Measurements from ENCODE around the gene CD151.

Gene CD151

DNA sequence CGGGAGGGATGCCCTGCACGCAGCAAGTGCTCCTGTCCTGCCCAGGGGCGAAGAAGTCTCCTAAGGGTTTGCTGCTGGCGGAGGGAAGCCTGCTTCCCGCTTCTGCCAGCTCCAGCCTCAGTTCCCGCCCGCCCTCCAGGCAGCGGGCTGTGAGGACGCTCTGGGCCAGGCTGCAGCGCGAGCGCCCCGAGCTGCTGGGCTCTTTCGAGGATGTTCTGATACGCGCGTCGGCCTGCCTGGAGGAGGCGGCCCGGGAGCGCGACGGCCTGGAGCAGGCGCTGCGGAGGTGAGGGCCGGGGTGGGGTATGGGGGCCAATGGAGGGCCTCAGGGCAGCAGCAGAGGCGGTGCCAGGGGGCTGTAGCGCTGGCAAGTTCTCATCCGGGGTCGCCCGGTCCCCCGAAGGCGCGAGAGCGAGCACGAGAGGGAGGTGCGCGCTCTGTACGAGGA lies 2.9 kb upstream of the CD151 start:
- no peak for DNase-seq

DNA sequence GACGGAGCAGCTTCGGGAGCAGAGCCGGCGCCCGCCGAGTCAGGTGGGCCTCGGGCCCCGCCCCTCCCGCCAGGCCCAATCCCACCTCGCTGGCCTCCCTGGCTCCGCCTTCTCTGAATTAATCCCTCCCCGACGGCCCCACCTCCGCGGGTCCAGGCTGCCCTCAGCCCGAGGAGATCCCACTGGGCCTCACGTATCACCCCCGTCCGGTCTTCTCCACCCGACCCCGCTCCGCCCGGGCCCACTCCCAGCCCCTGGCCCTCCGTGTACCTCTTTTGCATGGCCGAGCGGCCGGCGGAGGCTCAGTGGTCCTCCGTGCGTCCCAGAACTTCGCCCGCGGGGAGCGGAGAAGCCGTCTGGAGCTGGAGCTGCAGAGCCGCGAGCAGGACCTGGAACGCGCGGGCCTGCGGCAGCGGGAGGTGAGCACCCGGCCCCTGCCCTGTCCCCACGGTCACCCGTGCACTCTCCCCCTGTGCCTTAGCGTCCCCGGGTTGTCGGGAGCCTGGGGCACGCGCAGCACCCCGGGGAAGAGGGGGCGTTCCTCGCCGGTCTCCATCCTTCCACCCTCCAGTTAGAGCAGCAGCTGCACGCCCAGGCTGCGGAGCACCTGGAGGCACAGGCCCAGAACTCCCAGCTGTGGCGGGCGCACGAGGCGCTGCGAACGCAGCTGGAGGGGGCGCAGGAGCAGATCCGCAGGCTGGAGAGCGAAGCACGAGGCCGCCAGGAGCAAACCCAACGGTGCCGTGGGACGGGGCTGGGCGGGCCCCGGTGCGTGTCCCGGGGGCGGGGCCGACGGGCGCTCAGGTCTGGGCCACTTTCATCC lies 2.2 kb upstream of the CD151 start:
- DNase-seq: peak; percentile 34 to 37

DNA sequence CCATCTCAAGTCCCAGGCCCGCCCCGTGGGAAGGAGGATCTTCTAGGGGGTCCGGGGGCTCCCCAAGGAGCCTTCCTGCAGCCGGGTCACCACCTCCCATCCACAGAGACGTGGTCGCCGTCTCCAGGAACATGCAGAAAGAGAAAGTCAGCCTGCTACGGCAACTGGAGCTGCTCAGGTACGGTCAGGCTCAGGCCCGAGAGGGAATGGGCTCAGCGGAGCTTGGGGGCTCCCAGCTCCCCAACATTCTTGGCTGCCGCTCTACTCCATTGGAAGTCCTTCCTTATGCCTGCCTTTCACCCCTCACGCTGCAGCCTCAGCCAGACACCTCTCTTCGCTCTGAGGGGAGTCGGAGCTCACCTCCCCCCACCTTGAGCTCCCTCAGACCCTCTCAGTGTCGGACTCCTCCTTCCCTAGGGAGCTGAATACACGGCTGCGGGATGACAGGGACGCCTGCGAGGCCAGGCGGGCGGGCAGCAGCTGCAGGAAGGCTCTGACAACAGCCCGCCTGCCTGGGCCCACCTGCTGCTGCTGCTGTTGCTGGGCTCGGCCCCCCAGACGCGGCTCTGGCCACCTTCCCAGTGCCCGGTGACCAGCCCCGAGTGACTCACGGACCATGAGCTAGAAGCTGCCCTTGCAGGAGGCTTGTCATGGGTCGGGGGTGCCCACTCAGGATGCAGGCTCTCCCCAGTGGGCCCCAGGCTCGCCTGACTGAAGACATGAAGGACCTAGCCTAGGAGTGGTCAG lies 1.5 kb upstream of the CD151 start:
- no peak for DNase-seq

DNA sequence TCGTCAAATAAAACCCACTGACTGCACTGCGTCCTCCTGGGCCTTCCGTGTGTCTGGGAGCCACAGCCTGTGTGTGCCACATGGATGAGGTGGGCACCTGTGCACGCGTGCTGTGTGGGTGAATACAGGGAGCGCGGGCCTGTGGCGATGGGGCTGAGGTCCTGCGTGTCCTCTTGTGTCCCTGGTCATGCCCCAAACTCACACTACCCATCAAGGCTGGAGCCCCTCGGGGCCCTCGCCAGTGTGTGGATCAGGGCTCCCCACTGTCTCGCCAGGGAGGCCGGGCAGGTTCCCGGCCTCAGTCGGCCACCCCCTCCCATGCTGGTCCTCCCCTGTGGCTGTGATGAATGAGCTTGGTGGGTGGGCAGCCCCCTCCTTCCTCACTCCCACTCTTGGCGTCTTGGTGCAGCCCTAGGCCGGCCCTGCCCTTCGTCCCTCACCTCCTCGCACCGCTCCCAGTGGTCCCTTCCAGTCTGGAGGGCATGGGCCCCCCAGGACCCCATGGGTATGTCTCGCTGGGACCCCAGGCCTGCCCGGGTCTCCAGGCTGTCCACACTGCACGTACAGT lies 707 bp upstream of the CD151 start:
- DNase-seq: no peak

DNA sequence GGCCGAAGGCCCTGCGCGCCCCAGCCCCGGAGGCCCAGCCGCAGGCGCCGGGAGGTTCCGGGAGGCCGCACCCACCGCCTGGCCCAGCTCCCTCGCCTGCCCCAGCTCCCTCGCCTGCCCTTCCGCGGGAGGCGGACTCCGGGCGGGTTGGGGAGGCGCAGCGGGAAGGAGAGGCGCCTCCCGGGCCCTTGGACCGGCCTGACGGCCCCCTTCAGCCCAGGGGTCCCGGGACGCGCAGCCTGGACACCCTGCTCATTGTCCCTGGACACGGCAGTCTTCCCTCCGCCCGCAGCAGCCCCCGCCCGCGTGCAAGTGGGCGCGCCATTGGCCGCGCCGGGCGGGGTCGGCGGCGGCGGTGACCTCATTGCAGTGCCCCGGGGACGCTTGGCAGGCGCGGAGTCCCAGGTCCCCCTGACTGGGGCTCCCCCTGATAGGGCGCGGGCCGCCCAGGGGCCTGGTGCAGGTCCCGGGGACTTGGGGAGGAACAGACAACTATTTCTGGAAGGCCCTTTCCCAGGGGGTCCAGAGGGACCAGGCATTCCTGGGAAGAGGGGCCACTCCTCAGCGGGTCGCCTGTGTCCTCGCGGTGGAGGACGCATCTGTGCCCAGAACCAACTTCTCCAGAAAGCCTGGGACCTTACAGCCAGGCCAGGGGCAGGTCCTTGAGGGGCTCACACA lies 501 bp downstream of the CD151 start:
- peak; percentile 49 to 58 for DNase-seq

DNA sequence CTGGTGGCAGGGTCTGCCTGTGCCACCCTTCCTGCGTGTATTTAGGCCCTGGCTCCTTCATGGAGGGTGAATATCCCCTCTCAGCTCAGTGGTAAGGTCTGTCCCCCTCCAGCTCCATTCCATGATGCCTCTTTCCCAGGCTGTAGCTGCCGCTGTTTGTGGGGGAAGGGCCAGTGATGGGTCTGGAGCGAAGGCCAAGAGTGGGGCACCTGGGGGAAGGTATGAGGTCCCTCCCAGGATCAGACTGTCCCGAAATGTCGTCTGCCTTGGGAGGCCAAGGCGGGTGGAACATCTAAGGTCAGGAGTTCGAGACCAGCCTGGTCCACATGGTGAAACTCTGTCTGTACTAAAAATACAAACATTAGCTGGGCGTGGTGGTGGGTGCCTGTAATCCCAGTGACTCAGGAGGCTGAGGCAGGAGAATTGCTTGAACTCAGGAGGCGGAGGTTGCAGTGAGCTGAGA lies 1.1 kb downstream of the CD151 start:
- DNase-seq: no peak

DNA sequence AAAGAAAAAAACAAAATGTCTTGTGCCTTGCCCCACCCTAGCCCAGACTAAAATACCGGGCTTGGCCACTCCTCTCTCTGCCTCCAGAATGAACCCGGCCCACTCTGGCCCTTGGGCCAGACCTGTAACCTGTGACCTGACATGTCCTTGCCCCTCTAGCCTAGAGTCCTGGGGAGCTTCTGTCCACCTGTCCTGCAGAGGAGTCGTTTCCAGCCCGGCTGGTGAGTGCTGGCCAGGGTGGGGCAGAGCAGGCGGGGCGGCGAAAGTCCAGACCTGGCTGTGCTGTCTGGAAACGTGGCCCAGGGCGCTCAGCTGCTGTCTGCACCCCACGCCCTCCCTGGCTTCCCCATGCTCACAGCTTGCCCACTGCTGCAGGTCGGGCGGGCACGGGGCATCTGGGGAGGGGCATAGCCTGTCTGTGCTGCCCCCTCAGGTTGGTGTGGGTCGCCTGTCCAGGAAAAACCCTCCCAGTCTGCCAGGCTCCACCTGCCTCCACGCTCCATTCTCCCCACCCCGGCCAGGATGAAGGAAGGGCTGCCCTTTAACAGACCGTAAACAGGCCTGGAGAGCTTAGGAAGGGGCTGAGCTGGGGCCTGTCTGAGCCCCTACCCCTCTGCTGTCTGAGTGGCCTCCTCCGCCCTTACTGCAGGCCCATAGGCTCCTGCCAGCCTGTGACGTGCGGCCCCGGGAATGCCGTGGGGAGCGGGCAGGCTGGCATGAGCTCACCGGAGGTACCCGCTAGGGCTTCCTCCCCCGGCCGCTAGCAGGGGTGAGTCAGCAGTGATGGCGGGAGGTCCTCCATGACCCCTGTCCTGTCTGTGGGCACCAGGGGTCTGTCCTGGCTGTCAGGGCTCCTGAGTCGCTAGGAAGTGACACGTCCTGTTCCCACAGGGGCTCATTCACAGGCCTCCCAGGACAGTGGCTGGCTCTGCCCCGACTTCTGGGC lies 1.9 kb downstream of the CD151 start:
- DNase-seq: peak; percentile 34 to 51

DNA sequence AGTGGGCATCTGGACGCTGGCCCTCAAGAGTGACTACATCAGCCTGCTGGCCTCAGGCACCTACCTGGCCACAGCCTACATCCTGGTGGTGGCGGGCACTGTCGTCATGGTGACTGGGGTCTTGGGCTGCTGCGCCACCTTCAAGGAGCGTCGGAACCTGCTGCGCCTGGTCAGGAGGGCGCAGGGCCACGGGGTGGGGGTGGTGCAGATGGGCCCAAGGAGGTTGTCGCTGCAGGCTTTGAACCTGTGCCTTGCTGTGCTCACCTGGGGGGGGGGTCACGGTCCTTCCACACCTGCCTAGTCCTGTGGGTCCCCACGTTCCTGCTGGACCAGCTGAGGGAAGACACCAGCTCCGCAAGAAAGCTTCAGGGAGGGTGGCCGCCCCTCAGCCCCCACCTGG lies 3.5 kb downstream of the CD151 start:
- no peak for DNase-seq

DNA sequence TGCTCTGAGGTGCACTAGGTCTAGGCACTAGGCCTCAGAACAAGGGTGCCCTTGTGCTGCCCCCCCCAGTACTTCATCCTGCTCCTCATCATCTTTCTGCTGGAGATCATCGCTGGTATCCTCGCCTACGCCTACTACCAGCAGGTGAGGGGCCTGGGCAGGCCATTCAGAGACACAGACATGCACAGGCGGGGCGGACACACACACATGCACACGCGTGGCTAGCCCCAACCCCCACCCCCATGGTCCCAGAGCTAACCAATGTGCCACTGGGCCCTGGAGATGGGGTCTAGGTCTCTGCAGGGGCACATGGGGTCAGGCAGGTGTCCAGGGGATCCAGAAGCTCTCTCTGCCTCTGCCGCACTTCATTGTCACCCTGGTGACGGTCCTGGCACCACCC lies 3.9 kb downstream of the CD151 start:
- no peak for DNase-seq

DNA sequence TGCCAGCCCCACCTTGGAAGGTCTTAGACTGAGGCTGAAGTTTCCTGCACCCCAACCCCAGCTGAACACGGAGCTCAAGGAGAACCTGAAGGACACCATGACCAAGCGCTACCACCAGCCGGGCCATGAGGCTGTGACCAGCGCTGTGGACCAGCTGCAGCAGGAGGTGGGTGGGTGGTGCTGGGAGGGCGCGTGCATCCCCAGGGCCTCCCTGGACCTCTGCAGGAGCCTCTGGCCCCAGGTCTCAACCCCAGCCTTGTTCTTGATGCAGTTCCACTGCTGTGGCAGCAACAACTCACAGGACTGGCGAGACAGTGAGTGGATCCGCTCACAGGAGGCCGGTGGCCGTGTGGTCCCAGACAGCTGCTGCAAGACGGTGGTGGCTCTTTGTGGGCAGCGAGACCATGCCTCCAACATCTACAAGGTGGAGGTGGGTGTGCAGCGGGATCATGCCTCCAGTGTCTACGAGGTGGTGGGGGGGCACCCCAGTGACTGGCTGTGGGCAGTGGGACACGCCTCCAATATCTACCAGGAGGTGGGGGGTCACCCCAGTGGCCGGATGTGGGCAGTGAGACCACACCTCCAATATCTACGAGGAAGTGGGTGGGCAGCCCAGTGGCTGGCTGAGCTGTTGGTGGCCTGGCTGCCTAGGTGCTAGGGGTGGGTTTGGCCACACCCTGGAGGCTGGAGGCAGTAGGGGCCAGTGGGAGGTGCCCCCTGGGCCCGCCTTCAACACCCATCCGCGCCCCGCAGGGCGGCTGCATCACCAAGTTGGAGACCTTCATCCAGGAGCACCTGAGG lies 4.6 kb downstream of the CD151 start:
- no peak for DNase-seq

DNA sequence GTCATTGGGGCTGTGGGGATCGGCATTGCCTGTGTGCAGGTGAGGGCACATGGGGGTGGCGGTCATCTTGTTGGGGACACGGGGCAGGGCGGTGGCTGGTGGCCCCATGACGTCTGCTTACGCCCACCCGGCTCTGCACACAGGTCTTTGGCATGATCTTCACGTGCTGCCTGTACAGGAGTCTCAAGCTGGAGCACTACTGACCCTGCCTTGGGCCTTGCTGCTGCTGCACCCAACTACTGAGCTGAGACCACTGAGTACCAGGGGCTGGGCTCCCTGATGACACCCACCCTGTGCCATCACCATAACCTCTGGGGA lies 5.2 kb downstream of the CD151 start:
- DNase-seq: no peak

DNA sequence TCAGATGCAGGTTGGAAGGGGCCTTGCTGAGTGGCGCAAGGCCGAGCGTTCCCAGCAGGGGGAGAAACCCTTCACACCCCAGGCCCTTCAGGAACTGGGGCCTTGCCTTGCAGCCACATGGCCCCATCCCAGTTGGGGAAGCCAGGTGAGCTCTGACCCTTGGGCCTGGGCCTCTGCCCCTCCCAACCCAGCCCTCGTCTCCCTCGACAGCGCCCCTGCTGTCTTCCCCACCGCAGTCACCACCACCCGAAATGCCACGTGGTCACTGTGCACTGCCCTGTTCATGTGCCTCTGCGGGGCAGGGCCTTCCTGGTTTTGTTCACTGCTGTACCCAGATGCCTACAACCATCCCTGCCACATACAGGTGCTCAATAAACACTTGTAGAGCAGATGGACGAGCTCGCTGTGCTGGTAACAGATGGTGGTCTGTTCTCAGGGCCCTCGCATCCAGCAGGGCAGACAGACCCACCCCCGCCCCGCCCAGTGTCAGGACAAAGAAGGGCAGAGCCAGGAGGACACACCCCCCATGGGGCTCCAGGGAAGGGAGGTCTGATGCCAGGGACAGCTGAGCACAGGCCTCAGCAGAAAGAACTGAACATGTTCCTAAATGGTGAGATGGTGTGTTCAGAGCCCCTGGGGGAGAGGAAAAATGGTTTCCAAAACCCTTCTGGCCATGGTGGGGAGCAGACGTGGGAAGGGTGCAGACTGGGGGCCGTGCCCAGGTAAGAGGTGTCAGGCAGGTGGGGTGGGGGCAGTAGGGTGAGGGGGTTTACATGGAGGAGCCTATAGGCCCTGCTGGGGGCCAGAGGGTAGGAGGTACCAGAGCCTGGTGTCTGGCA lies 5.9 kb downstream of the CD151 start:
- DNase-seq: no peak

DNA sequence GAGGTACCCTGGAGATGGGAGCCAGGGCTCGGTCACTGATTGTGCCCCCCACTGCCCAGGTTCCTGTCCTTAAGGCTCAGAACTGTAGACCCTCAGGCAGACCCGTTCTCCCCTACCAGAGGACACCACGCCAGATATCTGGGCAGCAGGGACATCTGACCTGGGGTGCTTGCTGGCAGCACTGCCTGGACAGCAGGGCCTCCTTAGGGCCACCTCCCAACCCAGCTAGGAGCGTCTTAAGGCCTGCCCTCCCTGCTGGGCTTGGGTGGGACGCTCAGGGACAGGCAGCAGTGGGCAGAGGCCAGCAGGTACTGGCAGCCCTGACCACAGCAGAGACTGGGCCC lies 6.5 kb downstream of the CD151 start:
- no peak for DNase-seq

DNA sequence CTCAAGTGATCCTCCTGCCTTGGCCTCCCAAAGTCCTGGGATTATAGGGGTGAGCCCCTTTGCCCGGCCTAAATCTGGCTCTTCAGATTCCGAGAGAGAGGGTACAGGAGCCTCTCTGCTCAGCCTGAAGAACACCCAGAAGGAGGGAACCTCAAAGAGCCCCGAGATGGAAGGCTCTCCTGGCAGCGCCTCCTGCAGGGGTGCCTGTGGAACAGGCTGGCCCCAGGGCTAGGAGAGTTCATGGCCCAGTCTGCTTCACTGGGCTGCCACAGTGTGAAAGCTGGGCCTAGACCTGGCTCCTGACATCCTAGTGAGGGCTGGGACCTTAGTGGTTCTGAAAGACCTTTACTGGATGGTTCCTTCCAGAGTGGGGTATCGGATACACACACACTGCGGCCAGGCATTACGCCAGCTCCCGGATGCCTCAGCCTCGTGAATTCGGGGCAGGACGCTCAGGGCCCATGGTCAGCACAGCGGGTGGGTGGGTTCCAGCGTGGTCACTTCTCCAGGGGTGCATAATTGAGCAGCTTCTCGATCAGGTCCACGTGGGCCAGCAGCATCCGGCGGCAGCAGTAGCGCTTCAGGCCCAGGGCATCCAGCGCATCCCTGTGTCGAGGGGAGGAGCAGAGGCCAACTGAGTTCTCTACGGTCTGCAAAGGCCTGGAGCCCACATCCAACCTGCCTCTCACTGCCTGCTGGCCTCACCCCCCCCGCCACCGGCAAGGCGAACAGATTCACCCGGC lies 7.3 kb downstream of the CD151 start:
- DNase-seq: no peak

DNA sequence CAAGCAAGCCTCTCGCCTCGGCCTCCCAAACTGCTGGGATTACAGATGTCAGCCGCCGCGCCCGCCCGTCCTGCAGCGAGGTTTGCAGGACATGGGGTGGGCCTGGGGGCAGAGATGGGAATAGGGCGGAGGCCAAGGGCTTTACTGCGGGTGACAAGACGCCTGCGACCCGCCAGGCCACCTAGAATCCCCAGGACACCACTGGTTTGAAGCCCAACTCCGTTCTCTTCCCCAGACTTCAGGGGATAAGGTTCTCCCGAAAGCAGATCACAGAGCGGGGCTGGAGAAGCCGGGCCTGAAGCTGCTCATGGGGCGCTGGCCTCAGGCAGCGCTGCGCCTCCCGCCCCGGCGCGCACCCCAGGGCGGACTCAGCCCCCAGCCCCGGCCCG lies 9.2 kb downstream of the CD151 start:
- DNase-seq: no peak

DNA sequence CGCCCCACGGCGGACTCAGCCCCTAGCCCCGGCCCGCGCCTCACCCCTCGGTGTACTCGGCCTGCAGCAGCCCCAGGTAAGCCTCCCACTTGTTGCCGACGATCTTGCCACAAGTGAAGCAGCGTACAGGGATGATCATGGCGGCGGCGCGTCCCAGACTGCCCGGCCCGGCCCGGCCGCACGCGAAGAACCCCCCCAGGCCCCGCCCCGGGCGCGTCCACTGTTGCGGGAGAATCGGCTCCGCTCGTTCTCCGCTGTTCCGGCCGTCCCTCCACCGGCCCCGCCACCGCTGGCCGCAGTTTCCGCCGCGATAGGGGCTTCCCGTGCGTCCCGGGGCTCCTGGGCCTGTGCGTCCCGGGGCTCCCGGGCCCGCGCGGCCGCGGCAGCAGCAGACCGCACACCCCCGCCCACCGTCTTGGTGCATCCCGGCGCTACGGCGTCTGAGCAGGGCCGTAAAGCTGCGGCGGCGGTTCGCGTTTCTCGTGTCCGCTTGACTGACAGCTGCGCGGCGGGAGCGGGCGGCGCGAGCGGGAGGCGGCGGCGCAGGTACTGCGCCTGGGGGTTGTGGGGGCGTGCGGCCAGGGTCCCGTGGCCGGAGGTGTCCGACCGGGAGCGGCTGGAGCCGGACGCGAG lies 9.7 kb downstream of the CD151 start, which contains the start of the genes POLR2L and TSPAN4:
Gene POLR2L (minus strand): TSS at position 160 of the 633 bp plus-strand sequence. CDS start 21 bp downstream, at position 139.
Gene TSPAN4 (plus strand): TSS at position 483 of the 633 bp plus-strand sequence. CDS start 7,453 bp downstream, outside the sequence.
- peak; percentile 71 to 88 for DNase-seq

DNA sequence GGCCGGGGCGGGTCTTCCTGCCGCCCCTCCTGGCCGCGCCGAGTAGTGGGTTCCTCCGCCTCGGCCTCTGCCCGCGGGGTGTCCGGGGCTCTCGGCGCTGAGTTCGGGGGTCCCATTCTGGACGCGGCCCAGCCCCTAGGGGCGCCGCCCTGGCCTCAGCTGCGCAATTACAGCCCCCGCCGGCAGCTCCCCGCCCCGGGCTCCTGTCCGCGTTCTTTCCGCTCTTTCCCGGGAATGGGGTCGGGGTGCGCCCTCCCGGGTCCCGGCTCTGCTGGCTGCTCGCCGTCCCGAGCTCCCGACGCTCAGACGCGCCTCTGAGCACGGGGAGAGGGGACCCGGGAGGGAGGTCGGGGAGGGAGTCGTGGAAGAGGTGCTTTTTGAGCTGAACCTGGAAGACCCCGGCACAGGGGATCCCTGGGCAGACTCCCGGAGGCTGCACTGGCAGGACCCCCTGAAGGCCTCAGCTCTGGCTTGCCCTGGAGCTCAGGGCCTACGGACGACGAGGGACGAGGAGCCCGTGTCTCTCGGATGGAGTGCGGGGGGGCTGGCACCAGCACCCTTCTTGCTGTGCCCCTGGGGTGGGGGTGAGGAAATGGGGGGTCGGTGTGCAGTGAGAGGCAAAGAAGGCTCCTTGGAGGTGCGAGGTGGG lies 10.5 kb downstream of the CD151 start:
- no peak for DNase-seq
